ENCODE results near the gene SNIP1.
"Not testable (repeated sequence)": the region's sequence is repeated elsewhere in the genome, so short reads cannot be mapped to it uniquely, and the experiment has no call there.

Gene SNIP1

GRCh38 chr1:37560401-37561132 lies 6.5 kb upstream of the SNIP1 start:
- DNase-seq: no peak
- TF ChIP-seq EZH2phosphoT487 (IDR thresholded peaks at IDR 0.05; ENCODE audit: low read length) (no peak), CTCF (IDR thresholded peaks at IDR 0.05; ENCODE audit: low read length) (no peak), EZH2 (optimal IDR thresholded peaks at IDR 0.05; ENCODE audit: low read depth, low read length) (no peak)
- Histone ChIP-seq H3K9ac (ENCODE audit: low read length) (no peak overlapping the region), H3K4me2 (ENCODE audit: low read depth, low read length) (no peak overlapping the region), H3F3A (ENCODE audit: insufficient read depth, low read length) (0 out of 2 replicates have a peak, but pooled peaks cover 6% of the 10 kb centered on the region), H3K27ac (ENCODE audit: low read length) (no peak overlapping the region), H3K4me3 (ENCODE audit: low read length) (no peak overlapping the region), H3K79me2 (ENCODE audit: low read length) (no peaks in the 10 kb centered on the region), H3K4me1 (ENCODE audit: low read length) (peaks cover 6% of the 10 kb centered on the region), H3K27me3 (replicated peaks; ENCODE audit: insufficient read depth, low read length) (no peaks in the 10 kb centered on the region), H3K36me3 (replicated peaks; ENCODE audit: insufficient read depth, low read length) (no peaks in the 10 kb centered on the region), H4K20me1 (ENCODE audit: insufficient read depth, low read length) (no peaks in the 10 kb centered on the region), H3K9me2 (replicated peaks; ENCODE audit: insufficient read depth, low read length) (no peaks in the 10 kb centered on the region), H2AFZ (ENCODE audit: low read length) (no peak overlapping the region), H3K9me3 (replicated peaks; ENCODE audit: insufficient read depth, low read length) (no peaks in the 10 kb centered on the region)

GRCh38 chr1:37559957-37560379 lies 5.9 kb upstream of the SNIP1 start:
- not testable (repeated sequence) for H3K9ac ChIP-seq (ENCODE audit: low read length); H2AFZ ChIP-seq (ENCODE audit: low read length); H3K36me3 ChIP-seq (replicated peaks; ENCODE audit: insufficient read depth, low read length); H3K4me2 ChIP-seq (ENCODE audit: low read depth, low read length); H3F3A ChIP-seq (ENCODE audit: insufficient read depth, low read length); H3K9me2 ChIP-seq (replicated peaks; ENCODE audit: insufficient read depth, low read length); H3K4me1 ChIP-seq (ENCODE audit: low read length); H3K4me3 ChIP-seq (ENCODE audit: low read length); H4K20me1 ChIP-seq (ENCODE audit: insufficient read depth, low read length); DNase-seq; H3K27ac ChIP-seq (ENCODE audit: low read length); H3K9me3 ChIP-seq (replicated peaks; ENCODE audit: insufficient read depth, low read length); H3K27me3 ChIP-seq (replicated peaks; ENCODE audit: insufficient read depth, low read length); H3K79me2 ChIP-seq (ENCODE audit: low read length)

GRCh38 chr1:37559080-37559479 lies 5.0 kb upstream of the SNIP1 start:
- H3K9ac ChIP-seq (ENCODE audit: low read length): no peak overlapping the region
- 0 out of 2 replicates have a peak, but pooled peaks cover 3% of the 10 kb centered on the region for H3F3A ChIP-seq (ENCODE audit: insufficient read depth, low read length)

GRCh38 chr1:37558411-37558810 lies 4.3 kb upstream of the SNIP1 start:
- Histone ChIP-seq H3K4me1 (ENCODE audit: low read length) (peaks cover 6% of the 10 kb centered on the region), H3F3A (ENCODE audit: insufficient read depth, low read length) (0 out of 2 replicates have a peak, but pooled peaks cover 3% of the 10 kb centered on the region), H3K9me2 (replicated peaks; ENCODE audit: insufficient read depth, low read length) (no peaks in the 10 kb centered on the region), H2AFZ (ENCODE audit: low read length) (no peak overlapping the region), H3K79me2 (ENCODE audit: low read length) (peaks cover 7% of the 10 kb centered on the region), H3K4me3 (ENCODE audit: low read length) (no peak overlapping the region), H3K36me3 (replicated peaks; ENCODE audit: insufficient read depth, low read length) (no peaks in the 10 kb centered on the region), H3K27me3 (replicated peaks; ENCODE audit: insufficient read depth, low read length) (no peaks in the 10 kb centered on the region), H3K4me2 (ENCODE audit: low read depth, low read length) (no peak overlapping the region), H3K27ac (ENCODE audit: low read length) (no peak overlapping the region), H3K9me3 (replicated peaks; ENCODE audit: insufficient read depth, low read length) (no peaks in the 10 kb centered on the region), H4K20me1 (ENCODE audit: insufficient read depth, low read length) (no peaks in the 10 kb centered on the region), H3K9ac (ENCODE audit: low read length) (no peak overlapping the region)
- TF ChIP-seq EZH2phosphoT487 (IDR thresholded peaks at IDR 0.05; ENCODE audit: low read length) (no peak), CTCF (IDR thresholded peaks at IDR 0.05; ENCODE audit: low read length) (no peak), EZH2 (optimal IDR thresholded peaks at IDR 0.05; ENCODE audit: low read depth, low read length) (no peak)
- DNase-seq: no peak

More at GRCh38 chr1:37559080-37559479, 5.0 kb upstream of the SNIP1 start:
- no peak for DNase-seq
- Histone ChIP-seq H3K4me1 (ENCODE audit: low read length) (peaks cover 6% of the 10 kb centered on the region), H3K9me3 (replicated peaks; ENCODE audit: insufficient read depth, low read length) (no peaks in the 10 kb centered on the region), H3K9me2 (replicated peaks; ENCODE audit: insufficient read depth, low read length) (no peaks in the 10 kb centered on the region), H4K20me1 (ENCODE audit: insufficient read depth, low read length) (no peaks in the 10 kb centered on the region), H3K36me3 (replicated peaks; ENCODE audit: insufficient read depth, low read length) (no peaks in the 10 kb centered on the region), H2AFZ (ENCODE audit: low read length) (no peak overlapping the region), H3K27ac (ENCODE audit: low read length) (no peak overlapping the region), H3K27me3 (replicated peaks; ENCODE audit: insufficient read depth, low read length) (no peaks in the 10 kb centered on the region), H3K79me2 (ENCODE audit: low read length) (peaks cover under 1% of the 10 kb centered on the region), H3K4me3 (ENCODE audit: low read length) (no peak overlapping the region), H3K4me2 (ENCODE audit: low read depth, low read length) (no peak overlapping the region)
- no peak for TF ChIP-seq EZH2 (optimal IDR thresholded peaks at IDR 0.05; ENCODE audit: low read depth, low read length)

All from MM.1S (cell line).